ENCODE data around the gene TMEM181.
"Not testable (repeated sequence)": the region's sequence is repeated elsewhere in the genome, so short reads cannot be mapped to it uniquely, and the experiment has no call there.

Gene TMEM181

DNA sequence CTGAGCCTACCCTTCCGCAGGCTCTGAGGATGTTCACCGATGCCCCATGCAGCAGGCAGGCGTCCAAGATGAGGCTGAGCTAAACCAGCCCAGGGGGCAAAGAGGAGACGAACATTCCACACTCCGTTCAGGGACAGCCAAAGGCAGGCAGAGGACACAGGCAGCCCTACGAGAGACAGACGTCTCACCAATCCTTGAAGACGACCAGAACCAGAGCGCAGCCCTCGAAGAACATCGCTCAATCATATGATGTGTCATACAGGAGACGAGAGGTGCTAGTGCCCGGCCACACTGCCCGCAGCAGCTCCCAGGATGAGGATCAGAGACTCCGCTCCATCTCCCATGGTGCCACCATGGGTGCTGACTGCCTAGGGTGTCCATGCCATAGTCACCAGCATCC lies 35.6 kb upstream of the TMEM181 start:
- Histone ChIP-seq H4K20me1 (ENCODE audit: insufficient read depth, low read length) (no peaks in the 10 kb centered on the region), H3K36me3 (replicated peaks; ENCODE audit: insufficient read depth, low read length) (no peaks in the 10 kb centered on the region), H3K4me2 (ENCODE audit: low read depth, low read length) (no peak overlapping the region), H3F3A (ENCODE audit: insufficient read depth, low read length) (no peaks in the 10 kb centered on the region), H3K79me2 (ENCODE audit: low read length) (no peaks in the 10 kb centered on the region), H2AFZ (ENCODE audit: low read length) (no peak overlapping the region), H3K4me3 (ENCODE audit: low read length) (no peak overlapping the region), H3K27me3 (replicated peaks; ENCODE audit: insufficient read depth, low read length) (no peaks in the 10 kb centered on the region), H3K4me1 (ENCODE audit: low read length) (no peaks in the 10 kb centered on the region), H3K9me2 (replicated peaks; ENCODE audit: insufficient read depth, low read length) (no peaks in the 10 kb centered on the region), H3K9me3 (replicated peaks; ENCODE audit: insufficient read depth, low read length) (no peaks in the 10 kb centered on the region), H3K9ac (ENCODE audit: low read length) (no peak overlapping the region), H3K27ac (ENCODE audit: low read length) (no peak overlapping the region)
- no peak for DNase-seq
- no peak for TF ChIP-seq EZH2 (optimal IDR thresholded peaks at IDR 0.05; ENCODE audit: low read depth, low read length)

DNA sequence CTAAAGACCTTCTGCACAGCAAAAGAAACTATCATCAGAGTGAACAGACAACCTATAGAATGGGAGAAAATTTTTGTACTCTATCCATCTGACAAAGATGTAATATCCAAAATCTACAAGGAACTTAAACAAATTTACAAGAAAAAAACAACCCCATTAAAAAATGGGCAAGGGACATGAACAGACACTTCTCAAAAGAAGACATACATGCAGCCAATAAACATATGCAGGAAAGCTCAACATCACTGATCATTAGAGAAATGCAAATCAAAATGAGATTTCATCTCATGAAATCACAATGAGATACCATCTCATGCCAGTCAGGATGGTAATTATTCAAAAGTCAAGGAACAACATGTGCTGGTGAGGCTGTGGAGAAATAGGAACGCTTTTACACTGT lies 32.0 kb upstream of the TMEM181 start:
- not testable (repeated sequence) for H3K4me3 ChIP-seq (ENCODE audit: low read length); H3K9me3 ChIP-seq (replicated peaks; ENCODE audit: insufficient read depth, low read length); H3K79me2 ChIP-seq (ENCODE audit: low read length); H3K36me3 ChIP-seq (replicated peaks; ENCODE audit: insufficient read depth, low read length); H3K27ac ChIP-seq (ENCODE audit: low read length); H2AFZ ChIP-seq (ENCODE audit: low read length); DNase-seq; H3F3A ChIP-seq (ENCODE audit: insufficient read depth, low read length); H3K27me3 ChIP-seq (replicated peaks; ENCODE audit: insufficient read depth, low read length); H3K9ac ChIP-seq (ENCODE audit: low read length); H4K20me1 ChIP-seq (ENCODE audit: insufficient read depth, low read length); H3K4me1 ChIP-seq (ENCODE audit: low read length); H3K9me2 ChIP-seq (replicated peaks; ENCODE audit: insufficient read depth, low read length); H3K4me2 ChIP-seq (ENCODE audit: low read depth, low read length)

DNA sequence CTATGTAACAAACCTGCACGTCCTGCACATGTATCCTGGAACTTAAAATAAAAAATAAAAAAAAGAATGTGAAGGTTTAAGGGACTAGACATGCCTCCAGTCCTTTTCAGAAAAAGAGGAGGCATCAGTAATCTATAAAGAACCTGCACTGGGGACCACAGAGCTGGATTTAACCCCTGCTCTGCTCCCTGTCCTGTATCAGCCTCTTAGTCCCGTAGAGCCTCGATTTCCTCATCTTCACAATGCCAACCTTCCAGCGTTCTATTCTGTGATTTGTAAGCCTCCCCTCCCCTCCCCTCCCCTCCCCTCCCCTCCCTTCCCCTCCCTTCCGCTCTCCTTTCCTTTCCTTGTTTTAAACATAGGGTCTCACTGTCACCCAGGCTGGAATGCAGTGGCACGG lies 31.1 kb upstream of the TMEM181 start:
- no peaks in the 10 kb centered on the region for H3K4me1 ChIP-seq (ENCODE audit: low read length)
- TF ChIP-seq EZH2 (optimal IDR thresholded peaks at IDR 0.05; ENCODE audit: low read depth, low read length) (no peak), EZH2phosphoT487 (IDR thresholded peaks at IDR 0.05; ENCODE audit: low read length) (no peak)
- TF ChIP-seq, protein P1, sequence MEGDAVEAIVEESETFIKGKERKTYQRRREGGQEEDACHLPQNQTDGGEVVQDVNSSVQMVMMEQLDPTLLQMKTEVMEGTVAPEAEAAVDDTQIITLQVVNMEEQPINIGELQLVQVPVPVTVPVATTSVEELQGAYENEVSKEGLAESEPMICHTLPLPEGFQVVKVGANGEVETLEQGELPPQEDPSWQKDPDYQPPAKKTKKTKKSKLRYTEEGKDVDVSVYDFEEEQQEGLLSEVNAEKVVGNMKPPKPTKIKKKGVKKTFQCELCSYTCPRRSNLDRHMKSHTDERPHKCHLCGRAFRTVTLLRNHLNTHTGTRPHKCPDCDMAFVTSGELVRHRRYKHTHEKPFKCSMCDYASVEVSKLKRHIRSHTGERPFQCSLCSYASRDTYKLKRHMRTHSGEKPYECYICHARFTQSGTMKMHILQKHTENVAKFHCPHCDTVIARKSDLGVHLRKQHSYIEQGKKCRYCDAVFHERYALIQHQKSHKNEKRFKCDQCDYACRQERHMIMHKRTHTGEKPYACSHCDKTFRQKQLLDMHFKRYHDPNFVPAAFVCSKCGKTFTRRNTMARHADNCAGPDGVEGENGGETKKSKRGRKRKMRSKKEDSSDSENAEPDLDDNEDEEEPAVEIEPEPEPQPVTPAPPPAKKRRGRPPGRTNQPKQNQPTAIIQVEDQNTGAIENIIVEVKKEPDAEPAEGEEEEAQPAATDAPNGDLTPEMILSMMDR (IDR thresholded peaks at IDR 0.05; ENCODE audit: low read length) = no peak
- H3K27me3 ChIP-seq (replicated peaks; ENCODE audit: insufficient read depth, low read length) = no peaks in the 10 kb centered on the region
- no peaks in the 10 kb centered on the region for H3F3A ChIP-seq (ENCODE audit: insufficient read depth, low read length)
- no peak overlapping the region for H3K4me3 ChIP-seq (ENCODE audit: low read length)
- H3K27ac ChIP-seq (ENCODE audit: low read length) = no peak overlapping the region
- no peaks in the 10 kb centered on the region for H3K9me3 ChIP-seq (replicated peaks; ENCODE audit: insufficient read depth, low read length)
- H3K36me3 ChIP-seq (replicated peaks; ENCODE audit: insufficient read depth, low read length) = no peaks in the 10 kb centered on the region
- H3K4me2 ChIP-seq (ENCODE audit: low read depth, low read length) = no peak overlapping the region
- H4K20me1 ChIP-seq (ENCODE audit: insufficient read depth, low read length) = no peaks in the 10 kb centered on the region
- no peaks in the 10 kb centered on the region for H3K9me2 ChIP-seq (replicated peaks; ENCODE audit: insufficient read depth, low read length)
- H3K9ac ChIP-seq (ENCODE audit: low read length) = no peak overlapping the region
- H2AFZ ChIP-seq (ENCODE audit: low read length) = no peak overlapping the region
- no peaks in the 10 kb centered on the region for H3K79me2 ChIP-seq (ENCODE audit: low read length)
- DNase-seq = no peak

DNA sequence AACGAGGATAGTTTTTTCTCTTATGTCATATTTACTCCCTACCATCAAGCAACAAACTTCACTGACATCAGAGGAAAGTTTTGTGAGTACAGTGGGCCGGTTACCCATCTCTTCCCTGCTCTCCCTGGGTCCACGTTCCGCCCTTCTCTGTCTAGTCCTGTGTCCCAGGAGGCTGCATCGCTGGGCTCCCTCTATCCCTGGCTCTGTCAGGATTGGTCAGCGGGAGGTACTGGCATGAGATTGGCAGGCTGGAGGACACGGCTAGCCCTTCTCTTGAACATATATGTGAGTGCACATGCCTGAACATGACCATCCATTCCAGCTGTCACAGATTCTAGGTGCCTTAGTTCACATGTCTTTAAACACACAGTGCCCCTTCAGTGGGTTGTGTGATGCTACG lies 30.3 kb upstream of the TMEM181 start:
- TF ChIP-seq EZH2 (optimal IDR thresholded peaks at IDR 0.05; ENCODE audit: low read depth, low read length) = no peak
- no peak for TF ChIP-seq EZH2phosphoT487 (IDR thresholded peaks at IDR 0.05; ENCODE audit: low read length)
- TF ChIP-seq, protein P1 (IDR thresholded peaks at IDR 0.05; ENCODE audit: low read length) = no peak
- Histone ChIP-seq H4K20me1 (ENCODE audit: insufficient read depth, low read length) (no peaks in the 10 kb centered on the region), H3K4me1 (ENCODE audit: low read length) (no peaks in the 10 kb centered on the region), H3K4me3 (ENCODE audit: low read length) (no peak overlapping the region), H3K27me3 (replicated peaks; ENCODE audit: insufficient read depth, low read length) (no peaks in the 10 kb centered on the region), H3K4me2 (ENCODE audit: low read depth, low read length) (no peak overlapping the region), H3K9ac (ENCODE audit: low read length) (no peak overlapping the region), H3K27ac (ENCODE audit: low read length) (no peak overlapping the region), H2AFZ (ENCODE audit: low read length) (no peak overlapping the region), H3K36me3 (replicated peaks; ENCODE audit: insufficient read depth, low read length) (no peaks in the 10 kb centered on the region), H3K79me2 (ENCODE audit: low read length) (no peaks in the 10 kb centered on the region), H3K9me2 (replicated peaks; ENCODE audit: insufficient read depth, low read length) (no peaks in the 10 kb centered on the region), H3K9me3 (replicated peaks; ENCODE audit: insufficient read depth, low read length) (no peaks in the 10 kb centered on the region), H3F3A (ENCODE audit: insufficient read depth, low read length) (no peaks in the 10 kb centered on the region)
- no peak for DNase-seq

Data from MM.1S (cell line).